ENCODE results near the gene SNRNP40. TPM values are rescaled to one million over a fixed set of nuclear protein-coding genes. Genes with fewer than 3 reads are reported as not detected.
"Not testable (repeated sequence)": the region's sequence is repeated elsewhere in the genome, so short reads cannot be mapped to it uniquely, and the experiment has no call there.

SNRNP40 gene
- polyA plus RNA-seq, 10 donors = 33.8 to 48.8 (median 41.6) TPM

- DNase-seq = no peak
These were observed 608 bp downstream of the SNRNP40 start for GRCh38 chr1:31295874-31296485.

GRCh38 chr1:31289021-31289420 is 7.6 kb downstream of the SNRNP40 start:
- no peak for DNase-seq

GRCh38 chr1:31287791-31288190 is 8.8 kb downstream of the SNRNP40 start:
- not testable (repeated sequence) for DNase-seq

GRCh38 chr1:31282426-31282825 is 14.2 kb downstream of the SNRNP40 start:
- not testable (repeated sequence) for DNase-seq

- no peak for DNase-seq
These were observed 23.0 kb downstream of the SNRNP40 start for GRCh38 chr1:31273619-31274018.

GRCh38 chr1:31272369-31272768 is 24.2 kb downstream of the SNRNP40 start:
- DNase-seq = no peak

- no peak for DNase-seq
These were observed 30.0 kb downstream of the SNRNP40 start for GRCh38 chr1:31266547-31266946.

GRCh38 chr1:31264790-31265386 is 31.7 kb downstream of the SNRNP40 start:
- DNase-seq = no peak

GRCh38 chr1:31263408-31263807 is 33.2 kb downstream of the SNRNP40 start:
- no peak for DNase-seq

GRCh38 chr1:31262393-31262792 is 34.2 kb downstream of the SNRNP40 start:
- DNase-seq = not testable (repeated sequence)

GRCh38 chr1:31261916-31262315 is 34.7 kb downstream of the SNRNP40 start:
- DNase-seq = no peak

- no peak for DNase-seq
These were observed 36.8 kb downstream of the SNRNP40 start for GRCh38 chr1:31259746-31260145.

- no peak for DNase-seq
These were observed 38.0 kb downstream of the SNRNP40 start for GRCh38 chr1:31258581-31258980.

GRCh38 chr1:31257213-31257612 is 39.4 kb downstream of the SNRNP40 start:
- DNase-seq = no peak

- no peak for DNase-seq
These were observed 46.7 kb downstream of the SNRNP40 start for GRCh38 chr1:31249854-31250253.

GRCh38 chr1:31248276-31248675 is 48.3 kb downstream of the SNRNP40 start:
- DNase-seq = no peak

GRCh38 chr1:31244326-31244725 is 52.3 kb downstream of the SNRNP40 start:
- DNase-seq = no peak

GRCh38 chr1:31243501-31244286 is 52.9 kb downstream of the SNRNP40 start:
- DNase-seq = no peak

GRCh38 chr1:31241321-31241720 is 55.3 kb downstream of the SNRNP40 start:
- DNase-seq = no peak

- peak in 2 of 3 donors; percentile 22 to 60 for DNase-seq
These were observed 56.8 kb downstream of the SNRNP40 start, which contains the start of gene NKAIN1 for GRCh38 chr1:31239653-31240241. Gene NKAIN1, minus strand, starts transcription at chr1:31239887. Its CDS starts 340 bp downstream, at chr1:31239547.

- DNase-seq = peak in 1 of 3 donors; percentile 66
These were observed 57.5 kb downstream of the SNRNP40 start for GRCh38 chr1:31238986-31239613.

GRCh38 chr1:31238612-31238985 is 58.0 kb downstream of the SNRNP40 start:
- DNase-seq = no peak

All from muscle of back (tissue), 11 donors.